ENCODE measurements around the gene CCT2. TPM values are rescaled to one million over a fixed set of nuclear protein-coding genes. Genes with fewer than 3 reads are reported as not detected.

The CCT2 gene
- total and polyA plus RNA-seq, 2 of the 8 experiments (the other 6 are each of a cell fraction or from before 2014, with no cell fraction given): 244 to 419 TPM

GRCh38 chr12:69620077-69620476, 34.8 kb downstream of the CCT2 start (continued):
- no peak for TF ChIP-seq HDAC6 (IDR thresholded peaks at IDR 0.05; ENCODE audit: low read depth, low read length)
- TF ChIP-seq PHF8 (conservative IDR thresholded peaks at IDR 0.05; ENCODE audit: low read depth, low read length): no peak
- no peak for TF ChIP-seq SIX5 (IDR thresholded peaks at IDR 0.05; ENCODE audit: low read depth, low read length)
- no peak for TF ChIP-seq SIRT6 (IDR thresholded peaks at IDR 0.05; ENCODE audit: low read length)
- no peak for TF ChIP-seq CTBP2 (IDR thresholded peaks at IDR 0.05; ENCODE audit: borderline replicate concordance, insufficient read depth, insufficient read length, low read length)
